CD4-positive, alpha-beta T cell (primary cell): ENCODE data around the gene TMCO2. TPM values are rescaled to one million over a fixed set of nuclear protein-coding genes. Genes with fewer than 3 reads are reported as not detected.

ENCODE experiments used
- ATAC-seq: fragments of 200-7000 bp; cut with Tn5 transposase; one replicate; pipeline ENCODE4 v1.10.0; 2022; ENCODE audit warnings: mild to moderate bottlenecking; ENCODE audit not compliant: poor library complexity
- CTCF ChIA-PET: fragments of 350-600 bp; sonication (Branson Sonifier 250); formaldehyde crosslinking; loops from one replicate; lab custom pipeline; 2021; ENCODE audit warnings: antibody characterized with exemption, inconsistent platforms; lab: Charles Lee
- POLR2A ChIA-PET: fragments of 350-600 bp; sonication (Branson Sonifier 250); formaldehyde crosslinking; loops from one replicate; lab custom pipeline; 2021; ENCODE audit warnings: antibody characterized with exemption, inconsistent platforms; lab: Charles Lee
- DNase-seq, 14 experiments: peaks; one replicate each; pipeline ENCODE4 v3.0.0-alpha.2; 2013 to 2020; ENCODE audit warnings: mixed read lengths in 2 of 14
- H3K27ac ChIP-seq, 2 donors: one replicate each; pipeline versions ENCODE4 v1.5.1 to v1.7.0; 2013; ENCODE audit warnings: low read length in 2 of 2, low read depth in 1 of 2, mild to moderate bottlenecking in 1 of 2
- H3K27me3 ChIP-seq, 2 experiments: 1 replicate in 1 of 2; 2 replicates in 1 of 2; pipeline versions ENCODE4 v1.6.1 to v1.7.0; 2013; ENCODE audit warnings: low read length in 2 of 2, control low read depth in 1 of 2, mild to moderate bottlenecking in 1 of 2, moderate library complexity in 1 of 2; ENCODE audit not compliant: insufficient read depth in 2 of 2, control insufficient read depth in 1 of 2
- H3K36me3 ChIP-seq: one replicate; pipeline ENCODE4 v1.6.1; 2013; ENCODE audit warnings: low read length, control low read depth; ENCODE audit not compliant: insufficient read depth
- H3K4me1 ChIP-seq: one replicate; pipeline ENCODE4 v1.6.1; 2013; ENCODE audit warnings: low read length, control low read depth; ENCODE audit not compliant: insufficient read depth
- H3K4me3 ChIP-seq: one replicate; pipeline ENCODE4 v1.5.1; 2013; ENCODE audit warnings: mild to moderate bottlenecking, low read length, moderate library complexity
- H3K9me3 ChIP-seq, 2 experiments: 1 replicate in 1 of 2; 2 replicates in 1 of 2; pipeline versions ENCODE4 v1.6.1 to v1.7.0; 2013; ENCODE audit warnings: low read length in 2 of 2, mild to moderate bottlenecking in 2 of 2, control low read depth in 1 of 2, moderate library complexity in 1 of 2; ENCODE audit not compliant: control insufficient read depth in 1 of 2, insufficient read depth in 1 of 2
- H3K27ac Mint-ChIP-seq: one replicate; pipeline ENCODE4 v1.8.0; 2020; ENCODE audit warnings: mixed read lengths
- H3K27me3 Mint-ChIP-seq: one replicate; pipeline ENCODE4 v1.8.0; 2021; ENCODE audit warnings: mixed read lengths
- H3K36me3 Mint-ChIP-seq: one replicate; pipeline ENCODE4 v1.8.0; 2021; ENCODE audit warnings: low read depth, mixed read lengths
- H3K4me1 Mint-ChIP-seq: one replicate; pipeline ENCODE4 v1.8.0; 2021; ENCODE audit warnings: low read depth, mixed read lengths
- H3K4me3 Mint-ChIP-seq: one replicate; pipeline ENCODE4 v1.8.0; 2020; ENCODE audit warnings: mild to moderate bottlenecking, mixed read lengths
- H3K9me3 Mint-ChIP-seq: one replicate; pipeline ENCODE4 v1.8.0; 2020; ENCODE audit warnings: mixed read lengths
- CTCF ChIP-seq: fragments of 200-600 bp; IDR thresholded peaks from one replicate; pipeline ENCODE4 v1.8.0; 2022; ENCODE audit warnings: antibody characterized with exemption, mild to moderate bottlenecking
- intact Hi-C, 2 experiments: fragments of 100-400 bp; cut with DNase I in 1 of 2; cut with micrococcal nuclease in 1 of 2; formaldehyde crosslinking; loops; one replicate each; pipeline versions ENCODE4 v1.15.1 to v1.9.0; 2023 to 2025; cut with DNase I, micrococcal nuclease
- total RNA-seq, 174 experiments: library from RNA in 2 of 174; stranded (reverse) in 2 of 174; gene quantifications; one replicate each; pipeline ENCODE4 v1.2.3 and lab custom pipeline; 2021 to 2026

Gene TMCO2
- total RNA-seq, 2 experiments from 2014 or later, result not detected

GRCh38 chr1:40264354-40264781 lies 16.6 kb downstream of the TMCO2 start:
- H3K27me3 Mint-ChIP-seq, result no peaks in the 10 kb centered on the region
- H3K27ac Mint-ChIP-seq, result no peak overlapping the region
- Histone ChIP-seq H3K27ac (no peak overlapping the region), H3K36me3 (peaks cover 75% of the 10 kb centered on the region), H3K9me3 (no peaks in the 10 kb centered on the region), H3K4me1 (peaks cover 12% of the 10 kb centered on the region), H3K27me3 (no peaks in the 10 kb centered on the region), H3K4me3 (no peak overlapping the region)
- no peaks in the 10 kb centered on the region for H3K9me3 Mint-ChIP-seq
- CTCF ChIA-PET, result no interaction called here
- peaks cover 34% of the 10 kb centered on the region for H3K4me1 Mint-ChIP-seq
- no peak overlapping the region for H3K4me3 Mint-ChIP-seq
- intact Hi-C loops, result no loop called here
- ATAC-seq, result no peak
- TF ChIP-seq CTCF, result no peak
- peaks cover 65% of the 10 kb centered on the region for H3K36me3 Mint-ChIP-seq
- no peak for DNase-seq
- POLR2A ChIA-PET, result no interaction called here

GRCh38 chr1:40265298-40265697 lies 17.6 kb downstream of the TMCO2 start:
- H3K27ac Mint-ChIP-seq, result no peak overlapping the region
- POLR2A ChIA-PET, result interaction anchor here (1.0 kb wide), 1 partner anchor 122 kb away, joined by 3 read pairs; no protein-coding TSS in a partner anchor
- peaks cover 24% of the 10 kb centered on the region for H3K4me1 Mint-ChIP-seq
- H3K9me3 ChIP-seq, result no peaks in the 10 kb centered on the region
- H3K4me3 Mint-ChIP-seq, result no peak overlapping the region
- no peaks in the 10 kb centered on the region for H3K27me3 ChIP-seq
- H3K4me3 ChIP-seq, result no peak overlapping the region
- H3K4me1 ChIP-seq, result peaks cover 5% of the 10 kb centered on the region
- ATAC-seq (no peak), DNase-seq (no peak)
- intact Hi-C loops, result no loop called here
- H3K27ac ChIP-seq, result no peak overlapping the region
- peaks cover 82% of the 10 kb centered on the region for H3K36me3 ChIP-seq
- no peaks in the 10 kb centered on the region for H3K27me3 Mint-ChIP-seq
- CTCF ChIA-PET, result interaction anchor here (0.5 kb wide), 1 partner anchor 24 kb away, joined by 3 read pairs; no protein-coding TSS in a partner anchor
- no peaks in the 10 kb centered on the region for H3K9me3 Mint-ChIP-seq
- no peak for TF ChIP-seq CTCF
- H3K36me3 Mint-ChIP-seq, result peaks cover 70% of the 10 kb centered on the region

- DNase-seq (no peak), ATAC-seq (no peak)
- H3K4me3 ChIP-seq, result no peak overlapping the region
- Mint-ChIP-seq H3K4me3 (no peak overlapping the region), H3K27ac (no peak overlapping the region), H3K36me3 (peaks cover 70% of the 10 kb centered on the region), H3K4me1 (peaks cover 18% of the 10 kb centered on the region), H3K9me3 (no peaks in the 10 kb centered on the region), H3K27me3 (no peaks in the 10 kb centered on the region)
- no peak overlapping the region for H3K27ac ChIP-seq
- ChIA-PET CTCF (interaction anchor here (0.5 kb wide), 1 partner anchor 24 kb away, joined by 3 read pairs; no protein-coding TSS in a partner anchor), POLR2A (interaction anchor here (1.0 kb wide), 1 partner anchor 122 kb away, joined by 3 read pairs; no protein-coding TSS in a partner anchor)
- no peaks in the 10 kb centered on the region for H3K9me3 ChIP-seq
- H3K36me3 ChIP-seq, result peaks cover 83% of the 10 kb centered on the region
- intact Hi-C loops, result no loop called here
- H3K4me1 ChIP-seq, result peaks cover 5% of the 10 kb centered on the region
- no peak for TF ChIP-seq CTCF
- no peaks in the 10 kb centered on the region for H3K27me3 ChIP-seq
These were observed 18.2 kb downstream of the TMCO2 start for GRCh38 chr1:40265919-40266318.
